Measurements from ENCODE around the gene GPR173. TPM values are rescaled to one million over a fixed set of nuclear protein-coding genes. Genes with fewer than 3 reads are reported as not detected.

GPR173 gene, protein sequence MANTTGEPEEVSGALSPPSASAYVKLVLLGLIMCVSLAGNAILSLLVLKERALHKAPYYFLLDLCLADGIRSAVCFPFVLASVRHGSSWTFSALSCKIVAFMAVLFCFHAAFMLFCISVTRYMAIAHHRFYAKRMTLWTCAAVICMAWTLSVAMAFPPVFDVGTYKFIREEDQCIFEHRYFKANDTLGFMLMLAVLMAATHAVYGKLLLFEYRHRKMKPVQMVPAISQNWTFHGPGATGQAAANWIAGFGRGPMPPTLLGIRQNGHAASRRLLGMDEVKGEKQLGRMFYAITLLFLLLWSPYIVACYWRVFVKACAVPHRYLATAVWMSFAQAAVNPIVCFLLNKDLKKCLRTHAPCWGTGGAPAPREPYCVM
- total RNA-seq: under 1 TPM in 1 of 3 donors, not detected in 2; 0.05 TPM

DNA sequence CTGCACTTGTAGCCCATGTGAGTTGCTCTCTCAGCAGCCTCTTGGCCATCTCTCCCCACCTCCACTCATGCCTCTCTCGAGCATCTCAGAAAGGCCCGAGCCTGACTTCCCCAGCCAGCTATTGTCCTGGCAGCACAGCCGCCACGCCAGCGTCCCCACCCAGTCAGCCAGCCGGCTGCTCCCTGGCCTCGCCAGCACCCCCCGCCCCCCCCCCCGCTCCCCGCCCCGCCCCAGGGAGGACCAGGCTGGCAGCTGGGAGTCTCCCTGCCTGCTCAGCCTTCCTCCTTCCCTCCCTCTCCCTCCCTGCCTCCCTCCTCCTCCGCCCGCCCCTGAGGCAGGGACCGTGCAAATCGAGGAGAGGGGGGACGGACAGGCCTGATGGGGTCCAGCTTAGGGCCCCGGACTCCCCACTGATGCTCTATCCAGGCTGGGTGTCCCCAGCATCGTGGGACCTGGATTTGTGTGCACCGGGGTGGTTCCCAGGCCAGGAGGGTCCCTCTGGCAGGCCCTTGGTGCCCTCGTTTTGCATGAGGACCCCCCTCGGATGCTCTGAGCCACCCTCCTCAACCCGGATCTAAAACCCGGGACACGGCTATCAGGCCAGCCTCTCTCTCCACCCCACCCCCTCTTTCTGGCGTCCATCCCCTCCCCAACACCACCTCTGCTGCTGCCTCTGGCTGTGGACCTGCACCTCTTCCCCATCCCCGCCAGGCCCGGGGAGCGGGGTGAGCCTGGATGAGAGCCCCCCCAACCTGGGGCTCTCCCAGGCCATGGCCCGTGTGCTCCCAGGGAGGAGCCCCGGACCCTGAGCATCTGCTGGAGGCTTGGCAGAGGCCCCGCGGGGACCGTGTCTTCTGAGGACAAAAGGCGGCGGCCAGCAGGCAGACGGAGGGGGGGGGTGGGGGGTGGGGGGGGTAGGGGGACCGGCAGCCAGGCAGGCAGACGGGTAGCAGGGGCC is at the start of gene GPR173:
TSS of gene GPR173 (plus strand) at position 621 of the 958 bp plus-strand sequence. CDS start 27,833 bp downstream, outside the sequence.
- H3K36me3 Mint-ChIP-seq (ENCODE audit: insufficient read depth): no peaks in the 10 kb centered on the region
- H3K9me3 Mint-ChIP-seq: no peaks in the 10 kb centered on the region
- H3K4me1 Mint-ChIP-seq (ENCODE audit: low read depth): peaks cover 3% of the 10 kb centered on the region
- peak in 1 of 2 donors; percentile 18 for ATAC-seq
- DNase-seq: no peak
- H3K4me3 Mint-ChIP-seq: no peak within 1 kb of the TSS
- H3K27me3 Mint-ChIP-seq (ENCODE audit: low read depth): peaks cover 7% of the 10 kb centered on the region

DNA sequence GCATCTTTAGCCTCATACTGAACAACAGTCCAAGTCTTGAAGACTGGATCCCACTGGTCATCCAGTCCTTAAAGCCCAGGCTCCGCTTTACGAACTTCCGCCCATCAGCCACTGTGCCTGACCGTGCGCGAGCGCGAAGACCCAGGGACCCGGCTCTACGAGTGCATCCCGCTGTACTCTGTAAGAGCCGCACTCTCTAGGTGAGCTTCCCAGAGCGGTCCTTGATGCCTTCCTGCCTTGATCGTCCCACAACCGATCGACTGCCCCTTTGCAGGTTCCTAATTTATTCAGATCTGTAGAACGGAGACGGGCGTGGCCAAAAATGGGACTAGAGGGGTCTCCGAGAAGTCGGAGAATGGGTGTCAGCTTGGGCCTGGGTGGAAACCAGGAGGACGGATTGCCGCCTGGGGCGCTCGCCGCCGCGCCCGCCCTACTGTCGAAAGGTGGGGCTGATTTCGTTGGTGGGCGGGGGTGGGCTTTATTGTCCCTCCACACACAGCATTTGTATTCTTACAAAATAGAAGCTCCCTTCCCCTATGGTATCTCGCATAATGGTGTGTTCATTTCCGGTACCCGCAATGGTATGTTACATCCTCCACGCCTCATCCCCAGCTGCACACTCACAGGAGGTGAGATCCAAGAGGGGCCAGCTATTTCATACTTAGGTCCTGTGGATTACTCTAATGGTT is 48.0 kb upstream of the GPR173 start:
- ATAC-seq (peak; percentile 30 to 34), DNase-seq (no peak)
- no peaks in the 10 kb centered on the region for H3K36me3 Mint-ChIP-seq (ENCODE audit: insufficient read depth)
- H3K27me3 Mint-ChIP-seq (ENCODE audit: low read depth): peaks cover 14% of the 10 kb centered on the region
- H3K4me3 Mint-ChIP-seq: no peak overlapping the region
- no peaks in the 10 kb centered on the region for H3K9me3 Mint-ChIP-seq
- H3K4me1 Mint-ChIP-seq (ENCODE audit: low read depth): peaks cover 5% of the 10 kb centered on the region

DNA sequence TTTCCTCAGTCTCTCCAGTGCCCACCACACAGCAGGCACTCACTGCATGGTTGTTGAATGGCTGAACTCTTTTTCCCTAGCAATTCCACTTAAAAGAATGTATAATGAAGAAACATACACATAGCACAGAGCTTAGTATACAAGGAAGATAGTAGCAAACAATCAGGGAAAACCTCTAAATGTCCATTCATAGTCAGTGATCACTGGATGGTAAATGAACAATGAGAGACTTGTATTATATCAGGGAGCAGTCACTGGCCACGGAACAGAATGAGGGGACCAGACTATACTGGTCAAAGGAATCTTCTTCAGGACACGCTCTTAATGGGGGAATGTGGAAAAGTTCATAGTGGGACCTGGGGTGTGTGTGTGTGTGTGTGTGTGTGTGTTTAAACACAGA is 46.6 kb upstream of the GPR173 start:
- peaks cover 2% of the 10 kb centered on the region for H3K4me1 Mint-ChIP-seq (ENCODE audit: low read depth)
- DNase-seq (no peak), ATAC-seq (no peak)
- no peaks in the 10 kb centered on the region for H3K36me3 Mint-ChIP-seq (ENCODE audit: insufficient read depth)
- peaks cover 14% of the 10 kb centered on the region for H3K27me3 Mint-ChIP-seq (ENCODE audit: low read depth)
- no peaks in the 10 kb centered on the region for H3K9me3 Mint-ChIP-seq
- H3K4me3 Mint-ChIP-seq: no peak overlapping the region

DNA sequence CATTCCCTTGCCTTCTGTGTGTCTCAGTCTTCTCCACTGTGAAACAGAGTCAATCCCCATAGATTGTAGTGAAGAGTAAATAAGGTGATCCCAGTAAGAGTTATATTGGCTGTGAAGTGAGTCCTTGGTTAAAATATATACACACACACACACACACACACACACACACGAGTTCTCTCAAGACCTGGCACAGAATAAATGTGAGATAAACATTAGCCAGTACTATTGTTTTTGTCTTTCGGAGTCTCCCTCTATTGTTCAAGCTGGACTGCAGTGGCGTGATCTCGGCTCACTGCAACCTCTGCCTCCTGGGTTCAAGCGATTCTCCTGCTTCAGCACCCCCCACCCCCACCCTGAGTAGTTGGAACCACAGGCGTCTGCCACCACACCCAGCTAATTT is 45.5 kb upstream of the GPR173 start:
- ATAC-seq (no peak), DNase-seq (no peak)
- Mint-ChIP-seq H3K4me1 (ENCODE audit: low read depth) (peaks cover 2% of the 10 kb centered on the region), H3K36me3 (ENCODE audit: insufficient read depth) (no peaks in the 10 kb centered on the region), H3K9me3 (no peaks in the 10 kb centered on the region), H3K27me3 (ENCODE audit: low read depth) (peaks cover 23% of the 10 kb centered on the region), H3K4me3 (no peak overlapping the region)

DNA sequence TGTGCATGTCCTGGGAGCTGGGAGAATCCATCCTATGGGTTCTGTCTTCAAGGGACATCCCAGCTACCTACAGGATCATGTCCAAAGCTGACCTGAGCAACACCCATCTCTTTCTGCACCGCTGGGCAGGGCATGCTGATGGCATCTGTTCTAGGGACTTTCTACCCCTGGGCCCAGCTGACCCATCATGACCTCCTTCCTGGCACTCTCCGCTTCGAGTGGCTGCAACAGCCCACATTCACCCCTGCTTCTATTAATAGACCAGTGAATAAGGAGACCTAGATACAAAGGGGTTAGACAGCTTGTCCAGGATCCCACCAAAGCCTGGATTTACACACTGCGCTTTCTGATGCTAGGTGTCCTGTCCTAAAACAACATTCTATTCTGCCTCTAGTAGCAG is 44.6 kb upstream of the GPR173 start:
- DNase-seq (no peak), ATAC-seq (no peak)
- H3K4me1 Mint-ChIP-seq (ENCODE audit: low read depth): peaks cover 2% of the 10 kb centered on the region
- H3K27me3 Mint-ChIP-seq (ENCODE audit: low read depth): peaks cover 23% of the 10 kb centered on the region
- H3K36me3 Mint-ChIP-seq (ENCODE audit: insufficient read depth): no peaks in the 10 kb centered on the region
- no peaks in the 10 kb centered on the region for H3K9me3 Mint-ChIP-seq
- no peak overlapping the region for H3K4me3 Mint-ChIP-seq

DNA sequence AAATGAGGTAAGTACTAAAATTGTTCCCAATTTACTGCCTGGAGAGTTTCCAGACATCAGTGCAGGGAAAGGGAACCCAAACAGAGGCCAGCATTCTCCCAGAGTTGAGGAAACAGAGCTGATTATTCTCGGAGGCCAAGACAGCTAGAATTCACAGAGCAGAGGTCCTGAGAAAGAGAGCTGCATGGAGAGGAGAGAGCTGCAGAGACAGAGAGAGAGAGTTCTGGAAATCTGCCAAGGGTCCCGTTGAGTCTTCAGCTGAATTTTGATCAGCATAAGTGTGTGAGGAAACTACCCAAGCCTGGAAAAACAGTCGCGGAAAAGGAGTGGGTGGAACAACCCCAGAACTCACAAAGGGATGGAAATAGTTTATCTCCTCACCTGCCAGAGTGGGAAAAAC is 43.8 kb upstream of the GPR173 start:
- no peaks in the 10 kb centered on the region for H3K9me3 Mint-ChIP-seq
- H3K36me3 Mint-ChIP-seq (ENCODE audit: insufficient read depth): no peaks in the 10 kb centered on the region
- DNase-seq (no peak), ATAC-seq (no peak)
- peaks cover 23% of the 10 kb centered on the region for H3K27me3 Mint-ChIP-seq (ENCODE audit: low read depth)
- peaks cover 2% of the 10 kb centered on the region for H3K4me1 Mint-ChIP-seq (ENCODE audit: low read depth)
- H3K4me3 Mint-ChIP-seq: no peak overlapping the region

DNA sequence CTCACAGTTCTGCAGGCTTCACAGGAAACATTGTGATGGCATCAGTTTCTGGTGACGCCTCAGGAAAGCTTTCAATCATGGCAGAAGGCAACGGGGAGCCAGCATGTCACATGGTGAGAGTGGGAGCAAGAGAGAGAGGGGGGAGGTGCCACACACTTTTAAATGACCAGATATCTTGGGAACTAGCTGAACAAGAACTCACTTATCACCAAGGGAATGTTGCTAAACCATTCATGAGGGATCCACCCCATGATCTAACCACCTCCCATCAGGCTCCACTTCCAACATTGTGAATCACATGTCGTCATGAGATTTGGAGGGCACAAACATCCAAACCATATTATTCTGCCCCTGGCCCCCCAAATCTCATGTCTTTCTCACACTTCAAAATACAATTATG is 43.3 kb upstream of the GPR173 start:
- peaks cover 2% of the 10 kb centered on the region for H3K4me1 Mint-ChIP-seq (ENCODE audit: low read depth)
- no peaks in the 10 kb centered on the region for H3K36me3 Mint-ChIP-seq (ENCODE audit: insufficient read depth)
- DNase-seq (no peak), ATAC-seq (no peak)
- H3K4me3 Mint-ChIP-seq: no peak overlapping the region
- H3K27me3 Mint-ChIP-seq (ENCODE audit: low read depth): peaks cover 23% of the 10 kb centered on the region
- no peaks in the 10 kb centered on the region for H3K9me3 Mint-ChIP-seq

DNA sequence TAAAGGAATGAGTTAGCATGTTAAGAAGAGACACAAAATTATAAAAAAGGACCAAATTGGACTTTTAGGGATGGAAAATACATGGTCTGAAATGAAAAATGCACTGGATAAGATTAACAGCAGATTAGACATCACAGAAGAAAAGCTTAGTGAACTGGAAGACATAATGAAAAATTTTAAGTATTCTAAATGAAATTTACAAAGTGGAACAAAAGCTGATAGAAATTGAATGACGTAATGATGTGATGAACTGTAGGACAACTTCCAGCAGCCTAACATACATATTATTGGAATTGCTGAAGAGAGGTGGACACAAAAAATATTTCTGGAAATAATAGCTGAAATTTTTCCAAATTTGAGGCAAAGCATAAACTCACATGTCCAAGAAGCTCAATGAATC is 39.6 kb upstream of the GPR173 start:
- no peaks in the 10 kb centered on the region for H3K36me3 Mint-ChIP-seq (ENCODE audit: insufficient read depth)
- DNase-seq (no peak), ATAC-seq (no peak)
- H3K4me1 Mint-ChIP-seq (ENCODE audit: low read depth): no peaks in the 10 kb centered on the region
- H3K27me3 Mint-ChIP-seq (ENCODE audit: low read depth): peaks cover 13% of the 10 kb centered on the region
- H3K4me3 Mint-ChIP-seq: no peak overlapping the region
- no peaks in the 10 kb centered on the region for H3K9me3 Mint-ChIP-seq

DNA sequence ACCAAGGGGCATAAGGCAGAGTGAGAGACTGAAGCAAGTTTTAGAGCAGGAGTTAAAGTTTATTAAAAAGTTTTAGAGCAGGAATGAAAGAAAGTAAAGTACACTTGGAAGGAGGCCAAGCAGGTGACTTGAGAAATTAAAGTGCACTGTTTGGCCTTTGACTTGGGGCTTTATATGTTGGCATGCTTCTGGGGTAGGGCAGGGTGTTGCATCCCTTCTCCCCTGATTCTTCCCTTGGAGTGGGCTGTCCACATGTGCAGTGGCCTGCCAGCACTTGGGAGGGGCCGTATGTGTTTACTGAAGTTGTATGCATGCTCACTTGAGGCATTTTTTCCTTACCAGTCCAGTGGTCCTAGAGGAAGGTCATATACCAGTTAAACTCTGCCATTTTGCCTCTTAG is 35.3 kb upstream of the GPR173 start:
- Mint-ChIP-seq H3K4me1 (ENCODE audit: low read depth) (no peaks in the 10 kb centered on the region), H3K27me3 (ENCODE audit: low read depth) (no peaks in the 10 kb centered on the region), H3K9me3 (no peaks in the 10 kb centered on the region), H3K36me3 (ENCODE audit: insufficient read depth) (no peaks in the 10 kb centered on the region), H3K4me3 (no peak overlapping the region)
- ATAC-seq: no peak
- DNase-seq: no peak

DNA sequence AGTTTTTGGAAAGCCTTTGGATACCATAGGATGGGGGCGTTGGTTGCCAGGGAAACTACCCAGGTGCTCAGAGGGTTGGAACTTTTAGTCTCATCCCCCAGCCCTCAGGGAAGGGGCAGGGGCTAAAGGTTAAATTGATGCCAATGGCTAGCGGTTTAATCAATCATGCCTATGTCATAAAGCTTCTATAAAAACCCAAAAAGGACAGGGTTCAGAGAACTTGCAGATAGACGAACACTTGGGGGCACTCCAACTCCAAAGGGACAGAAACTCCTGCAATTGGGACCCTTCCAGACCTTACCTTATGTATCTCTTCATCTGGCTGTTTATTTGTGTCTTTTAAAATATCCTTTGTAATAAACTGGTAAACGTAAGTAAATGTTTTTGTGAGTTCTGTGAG is 30.0 kb upstream of the GPR173 start:
- H3K4me1 Mint-ChIP-seq (ENCODE audit: low read depth): no peaks in the 10 kb centered on the region
- no peak for ATAC-seq
- no peaks in the 10 kb centered on the region for H3K9me3 Mint-ChIP-seq
- H3K27me3 Mint-ChIP-seq (ENCODE audit: low read depth): no peaks in the 10 kb centered on the region
- H3K4me3 Mint-ChIP-seq: no peak overlapping the region
- DNase-seq: no peak
- no peaks in the 10 kb centered on the region for H3K36me3 Mint-ChIP-seq (ENCODE audit: insufficient read depth)

DNA sequence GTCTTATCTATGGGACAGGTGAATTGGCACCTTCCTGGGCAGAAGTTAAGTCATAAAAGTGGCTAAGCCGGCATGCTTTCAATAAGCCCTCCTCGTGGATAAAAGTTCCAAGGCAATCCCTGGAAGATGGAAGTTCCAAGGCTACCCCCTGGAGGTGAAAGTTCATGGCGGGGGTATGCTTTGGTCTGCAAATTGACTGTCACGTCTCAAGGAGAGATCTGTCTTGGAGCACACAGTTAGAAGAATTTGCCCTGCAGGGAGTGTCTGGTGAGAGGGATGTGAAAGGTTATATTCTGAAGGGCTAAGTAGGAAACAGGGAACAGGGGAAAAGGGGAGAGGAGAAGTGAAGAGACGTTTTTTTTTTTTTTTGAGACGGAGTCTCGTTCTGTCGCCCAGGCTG is 26.2 kb upstream of the GPR173 start:
- Mint-ChIP-seq H3K27me3 (ENCODE audit: low read depth) (no peaks in the 10 kb centered on the region), H3K9me3 (no peaks in the 10 kb centered on the region), H3K4me3 (no peak overlapping the region), H3K4me1 (ENCODE audit: low read depth) (no peaks in the 10 kb centered on the region), H3K36me3 (ENCODE audit: insufficient read depth) (no peaks in the 10 kb centered on the region)
- ATAC-seq (no peak), DNase-seq (no peak)

DNA sequence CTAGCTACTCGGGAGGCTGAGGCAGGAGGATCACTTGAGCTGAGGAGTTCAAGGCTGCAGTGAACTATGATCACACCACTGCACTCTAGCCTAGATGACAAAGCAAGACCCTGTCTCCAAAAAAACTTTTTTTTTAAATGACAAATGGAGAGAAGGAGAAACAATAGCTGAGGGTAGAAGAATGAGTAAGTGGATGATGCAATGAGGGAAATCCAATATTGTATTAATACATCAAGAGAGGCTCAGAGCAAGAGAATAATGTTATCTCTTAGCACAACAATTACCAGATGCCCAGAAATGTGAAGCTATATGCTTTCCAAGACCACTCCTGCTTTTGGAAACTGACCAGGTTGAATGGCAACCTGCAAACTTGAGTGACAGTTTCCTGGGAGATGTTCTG is 19.9 kb upstream of the GPR173 start:
- no peak for DNase-seq
- no peaks in the 10 kb centered on the region for H3K4me1 Mint-ChIP-seq (ENCODE audit: low read depth)
- ATAC-seq: no peak
- H3K9me3 Mint-ChIP-seq: no peaks in the 10 kb centered on the region
- H3K36me3 Mint-ChIP-seq (ENCODE audit: insufficient read depth): no peaks in the 10 kb centered on the region
- no peaks in the 10 kb centered on the region for H3K27me3 Mint-ChIP-seq (ENCODE audit: low read depth)
- H3K4me3 Mint-ChIP-seq: no peak overlapping the region

DNA sequence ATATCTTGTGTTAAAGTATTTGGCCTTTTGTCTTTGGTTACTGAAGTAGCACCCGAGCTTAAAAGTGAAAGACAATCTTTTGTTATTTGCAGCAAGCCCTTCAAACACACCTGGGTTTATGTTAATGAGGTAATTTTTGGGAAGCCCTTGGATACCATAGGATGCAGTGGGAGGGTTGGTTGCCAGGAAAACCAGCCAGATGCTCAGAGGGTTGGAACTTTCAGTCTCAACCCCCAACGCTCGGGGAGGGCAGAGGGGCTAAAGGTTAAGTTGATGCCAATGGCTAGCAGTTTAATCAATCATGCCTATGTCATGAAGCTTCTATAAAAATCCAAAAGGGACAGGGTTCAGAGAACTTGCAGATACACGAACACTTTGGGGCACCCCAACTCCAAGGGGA is 17.2 kb upstream of the GPR173 start:
- DNase-seq: no peak
- H3K4me1 Mint-ChIP-seq (ENCODE audit: low read depth): no peaks in the 10 kb centered on the region
- H3K4me3 Mint-ChIP-seq: no peak overlapping the region
- H3K9me3 Mint-ChIP-seq: no peaks in the 10 kb centered on the region
- ATAC-seq: no peak
- peaks cover 6% of the 10 kb centered on the region for H3K27me3 Mint-ChIP-seq (ENCODE audit: low read depth)
- H3K36me3 Mint-ChIP-seq (ENCODE audit: insufficient read depth): no peaks in the 10 kb centered on the region

DNA sequence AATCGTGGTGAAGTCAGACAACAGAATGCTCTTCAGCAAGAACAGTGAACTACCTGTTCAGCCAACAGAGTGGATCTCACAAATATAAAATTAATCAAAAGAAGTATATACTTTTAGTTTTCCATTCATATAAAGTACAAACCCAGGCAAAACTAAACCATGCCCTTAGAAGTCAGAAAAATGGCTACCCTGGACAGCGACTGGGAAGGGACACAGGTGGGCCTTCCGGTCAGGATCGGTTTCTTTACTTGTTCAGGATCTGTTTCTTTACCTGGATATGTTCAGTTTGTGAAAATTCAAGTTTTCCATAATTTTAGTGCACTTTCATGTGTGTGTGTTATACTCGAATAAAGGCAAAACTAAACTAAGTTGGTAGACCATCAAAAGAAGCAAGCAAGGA is 12.4 kb upstream of the GPR173 start:
- ATAC-seq: no peak
- Mint-ChIP-seq H3K4me3 (no peak overlapping the region), H3K4me1 (ENCODE audit: low read depth) (no peaks in the 10 kb centered on the region), H3K9me3 (no peaks in the 10 kb centered on the region), H3K27me3 (ENCODE audit: low read depth) (peaks cover 7% of the 10 kb centered on the region), H3K36me3 (ENCODE audit: insufficient read depth) (no peaks in the 10 kb centered on the region)
- DNase-seq: no peak
